BJ (cell line): ENCODE measurements around the gene SPATA24. TPM values are rescaled to one million over a fixed set of nuclear protein-coding genes. Genes with fewer than 3 reads are reported as not detected.

Source experiments
- CTCF ChIA-PET: fragments of 350-600 bp; formaldehyde crosslinking; extraction: SDS; loops from one replicate; lab custom pipeline; 2021; ENCODE audit warnings: antibody characterized with exemption, inconsistent platforms; lab: Yijun Ruan, JAX
- POLR2A ChIA-PET: fragments of 300-600 bp; sonication (Branson Sonifier 250); formaldehyde crosslinking; extraction: SDS; loops from one replicate; lab custom pipeline; 2021; ENCODE audit warnings: antibody characterized with exemption; lab: Charles Lee
- DNase-seq: peaks from one replicate; pipeline ENCODE4 v3.0.0-alpha.2; 2011; ENCODE audit warnings: low read depth
- H3K27me3 ChIP-seq: 2 replicates; pipeline ENCODE4 v1.6.0; 2011; ENCODE audit warnings: low read length; ENCODE audit not compliant: control insufficient read depth, insufficient read depth
- H3K36me3 ChIP-seq: 2 replicates; pipeline ENCODE4 v1.5.1; 2011; ENCODE audit warnings: low read length; ENCODE audit not compliant: control insufficient read depth, insufficient read depth
- H3K4me3 ChIP-seq: 2 replicates; pipeline ENCODE4 v1.5.1; 2011; ENCODE audit warnings: low read depth, mild to moderate bottlenecking, control low read depth, low read length
- CTCF ChIP-seq: IDR thresholded peaks from 2 replicates; pipeline ENCODE4 v1.5.1; 2011; ENCODE audit warnings: low read depth, mild to moderate bottlenecking, control low read depth, inconsistent platforms, low read length, moderate library complexity; ENCODE audit not compliant: insufficient read depth
- polyA plus RNA-seq: library from polyadenylated mRNA; depleted of rRNA; stranded (reverse); fragments of >200 nt; gene quantifications from 2 replicates; pipeline ENCODE4 v1.2.3, GENCODE V29; 2011

The SPATA24 gene
- polyA plus RNA-seq, 1 experiment: 3.4 TPM

- H3K36me3 ChIP-seq: peaks cover 4% of the 10 kb centered on the region
Measured at GRCh38 chr5:139369181-139369580, 34.7 kb downstream of the SPATA24 start.

GRCh38 chr5:139368613-139369012, 35.3 kb downstream of the SPATA24 start:
- ChIA-PET CTCF (no interaction called here), POLR2A (no interaction called here)
- no peak for DNase-seq
- Histone ChIP-seq H3K4me3 (no peak overlapping the region), H3K27me3 (no peaks in the 10 kb centered on the region), H3K36me3 (peaks cover 8% of the 10 kb centered on the region)
- TF ChIP-seq CTCF: no peak

More at GRCh38 chr5:139369181-139369580, 34.7 kb downstream of the SPATA24 start:
- POLR2A ChIA-PET: interaction anchor here (0.6 to 0.7 kb wide), 2 partner anchors 25 to 35 kb away, joined by 3 to 4 read pairs; partner anchors contain the start of gene SPATA24
- DNase-seq: no peak
- no peak overlapping the region for H3K4me3 ChIP-seq
- CTCF ChIA-PET: interaction anchor here (1.6 kb wide), 1 partner anchor 8 kb away, joined by 3 read pairs; no protein-coding TSS in a partner anchor
- H3K27me3 ChIP-seq: no peaks in the 10 kb centered on the region
- TF ChIP-seq CTCF: no peak

GRCh38 chr5:139364466-139364865, 39.4 kb downstream of the SPATA24 start:
- CTCF ChIA-PET: no interaction called here
- peaks cover 8% of the 10 kb centered on the region for H3K36me3 ChIP-seq

GRCh38 chr5:139363937-139364336, 40.0 kb downstream of the SPATA24 start:
- TF ChIP-seq CTCF: no peak
- Histone ChIP-seq H3K36me3 (peaks cover 8% of the 10 kb centered on the region), H3K27me3 (no peaks in the 10 kb centered on the region), H3K4me3 (no peak overlapping the region)
- POLR2A ChIA-PET: no interaction called here
- CTCF ChIA-PET: no interaction called here
- no peak for DNase-seq

More at GRCh38 chr5:139364466-139364865, 39.4 kb downstream of the SPATA24 start:
- H3K4me3 ChIP-seq: no peak overlapping the region
- TF ChIP-seq CTCF: no peak
- no peak for DNase-seq
- no peaks in the 10 kb centered on the region for H3K27me3 ChIP-seq
- POLR2A ChIA-PET: no interaction called here

GRCh38 chr5:139361835-139362429, 42.0 kb downstream of the SPATA24 start:
- peaks cover 7% of the 10 kb centered on the region for H3K36me3 ChIP-seq
- no peaks in the 10 kb centered on the region for H3K27me3 ChIP-seq
- no peak for TF ChIP-seq CTCF
- no peak overlapping the region for H3K4me3 ChIP-seq
- DNase-seq: no peak
- POLR2A ChIA-PET: interaction anchor here (0.6 kb wide), 1 partner anchor 326 kb away, joined by 5 read pairs; no protein-coding TSS in a partner anchor
- CTCF ChIA-PET: no interaction called here
